ENCODE measurements around the gene PTPRD. TPM values are rescaled to one million over a fixed set of nuclear protein-coding genes. Genes with fewer than 3 reads are reported as not detected.

The PTPRD gene
- 10 to 100 TPM; 60.1 to 75.7 TPM for total RNA-seq

DNA sequence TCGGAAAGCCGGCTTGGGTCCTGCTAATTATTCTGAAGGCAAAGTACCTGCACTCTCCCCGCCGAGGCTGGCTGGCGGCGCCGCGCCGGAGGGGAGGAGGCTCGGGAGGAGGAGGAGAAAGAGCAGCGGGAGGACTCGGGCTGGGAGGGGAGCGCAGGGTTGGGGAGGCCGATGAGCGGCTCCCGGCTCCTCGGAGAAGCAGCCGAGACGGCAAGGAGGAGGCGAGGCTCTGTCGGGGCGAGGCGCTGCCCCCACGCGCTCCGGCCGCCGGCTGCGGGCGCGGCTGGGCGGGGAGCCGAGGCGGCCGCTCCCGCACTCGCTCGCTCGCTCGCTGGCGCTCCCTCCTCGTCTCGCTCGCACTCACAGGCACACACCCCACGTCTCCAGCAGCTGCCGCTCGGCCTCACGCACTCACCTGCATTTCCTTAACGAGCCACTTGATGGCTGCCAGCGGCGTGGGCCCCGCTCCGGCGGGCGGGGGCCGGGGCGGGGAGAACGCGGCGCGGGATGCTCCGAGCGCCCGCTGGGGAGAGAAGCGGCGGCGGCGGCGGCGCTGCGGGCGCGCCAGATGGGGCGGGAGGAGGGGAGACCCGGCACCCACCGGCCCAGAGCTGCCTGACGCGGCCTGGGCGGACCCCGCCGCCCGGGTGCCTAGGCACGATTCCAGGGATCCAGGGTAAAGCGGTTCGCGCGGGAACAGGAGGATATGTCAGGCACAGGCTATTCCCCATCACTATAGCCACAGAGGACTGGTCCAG lies at the start of gene PTPRD:
Gene PTPRD (minus strand): TSS at position 362 of the 758 bp plus-strand sequence.
- Histone ChIP-seq H3K4me3 (peak within 1 kb of the TSS; percentile 28), H3K27me3 (peaks cover 18% of the 10 kb centered on the region), H3K27ac (no peak within 1 kb of the TSS), H3K4me1 (no peaks in the 10 kb centered on the region), H3K9me3 (no peaks in the 10 kb centered on the region), H3K9ac (ENCODE audit: low read depth in 2 of 2, low read length in 2 of 2) (no peak within 1 kb of the TSS), H3K36me3 (no peaks in the 10 kb centered on the region)
- TF ChIP-seq, protein P1, sequence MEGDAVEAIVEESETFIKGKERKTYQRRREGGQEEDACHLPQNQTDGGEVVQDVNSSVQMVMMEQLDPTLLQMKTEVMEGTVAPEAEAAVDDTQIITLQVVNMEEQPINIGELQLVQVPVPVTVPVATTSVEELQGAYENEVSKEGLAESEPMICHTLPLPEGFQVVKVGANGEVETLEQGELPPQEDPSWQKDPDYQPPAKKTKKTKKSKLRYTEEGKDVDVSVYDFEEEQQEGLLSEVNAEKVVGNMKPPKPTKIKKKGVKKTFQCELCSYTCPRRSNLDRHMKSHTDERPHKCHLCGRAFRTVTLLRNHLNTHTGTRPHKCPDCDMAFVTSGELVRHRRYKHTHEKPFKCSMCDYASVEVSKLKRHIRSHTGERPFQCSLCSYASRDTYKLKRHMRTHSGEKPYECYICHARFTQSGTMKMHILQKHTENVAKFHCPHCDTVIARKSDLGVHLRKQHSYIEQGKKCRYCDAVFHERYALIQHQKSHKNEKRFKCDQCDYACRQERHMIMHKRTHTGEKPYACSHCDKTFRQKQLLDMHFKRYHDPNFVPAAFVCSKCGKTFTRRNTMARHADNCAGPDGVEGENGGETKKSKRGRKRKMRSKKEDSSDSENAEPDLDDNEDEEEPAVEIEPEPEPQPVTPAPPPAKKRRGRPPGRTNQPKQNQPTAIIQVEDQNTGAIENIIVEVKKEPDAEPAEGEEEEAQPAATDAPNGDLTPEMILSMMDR (IDR thresholded peaks at IDR 0.05), result no peak
- DNase-seq, result peak; percentile 38
- intact Hi-C loops (cut with DNase I), result no loop called here

DNA sequence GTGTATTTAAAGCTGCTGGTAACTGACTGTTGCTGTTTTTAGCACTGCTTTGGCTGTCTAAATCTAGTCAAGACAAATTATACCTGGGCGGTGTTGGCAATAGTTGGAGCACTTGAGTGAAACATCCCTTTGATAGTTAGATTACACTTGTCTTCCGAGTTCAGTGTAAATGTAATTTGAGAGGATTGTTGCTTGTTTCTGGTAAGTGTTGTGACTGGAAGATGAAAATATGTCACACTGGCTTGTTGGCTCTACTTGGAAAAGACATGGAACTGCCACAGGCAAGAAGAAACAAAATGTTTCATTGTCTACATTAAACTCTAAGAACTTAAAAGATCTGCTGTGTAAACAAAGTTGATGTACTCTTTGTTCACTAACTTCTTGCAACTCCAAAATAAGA lies 49.2 kb upstream of the PTPRD start:
- no peaks in the 10 kb centered on the region for H3K27me3 ChIP-seq
- no peak overlapping the region for H3K4me3 ChIP-seq
- H3K9me3 ChIP-seq, result no peaks in the 10 kb centered on the region
- intact Hi-C loops (cut with DNase I), result no loop called here
- no peaks in the 10 kb centered on the region for H3K4me1 ChIP-seq
- H3K27ac ChIP-seq, result no peak overlapping the region
- H3K36me3 ChIP-seq, result no peaks in the 10 kb centered on the region
- TF ChIP-seq, protein P1 (IDR thresholded peaks at IDR 0.05), result no peak
- no peak overlapping the region for H3K9ac ChIP-seq (ENCODE audit: low read depth in 2 of 2, low read length in 2 of 2)
- DNase-seq, result no peak

DNA sequence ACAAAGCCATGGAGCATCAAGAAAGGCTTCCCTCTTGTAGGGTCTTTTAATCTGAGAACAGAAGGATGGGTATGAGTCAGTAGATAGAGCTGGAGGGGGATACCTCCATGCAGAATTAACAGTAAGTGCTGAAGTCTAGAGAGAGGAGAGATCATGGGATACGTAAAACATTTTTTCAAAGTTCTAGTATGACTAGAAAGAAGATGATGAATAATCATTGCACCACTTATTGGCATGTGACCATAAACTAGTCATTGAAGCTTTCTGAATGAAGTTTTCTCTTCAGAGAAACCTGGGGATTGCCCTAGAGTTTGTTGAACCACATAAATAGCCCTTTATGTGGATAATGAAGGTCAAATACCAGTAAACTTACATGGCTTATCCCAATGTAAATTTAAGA lies 48.6 kb upstream of the PTPRD start:
- Histone ChIP-seq H3K9ac (ENCODE audit: low read depth in 2 of 2, low read length in 2 of 2) (no peak overlapping the region), H3K27ac (no peak overlapping the region), H3K4me3 (no peak overlapping the region), H3K36me3 (no peaks in the 10 kb centered on the region), H3K27me3 (no peaks in the 10 kb centered on the region), H3K9me3 (no peaks in the 10 kb centered on the region), H3K4me1 (no peaks in the 10 kb centered on the region)
- intact Hi-C loops (cut with DNase I), result no loop called here
- TF ChIP-seq, protein P1 (IDR thresholded peaks at IDR 0.05), result no peak
- DNase-seq, result no peak

DNA sequence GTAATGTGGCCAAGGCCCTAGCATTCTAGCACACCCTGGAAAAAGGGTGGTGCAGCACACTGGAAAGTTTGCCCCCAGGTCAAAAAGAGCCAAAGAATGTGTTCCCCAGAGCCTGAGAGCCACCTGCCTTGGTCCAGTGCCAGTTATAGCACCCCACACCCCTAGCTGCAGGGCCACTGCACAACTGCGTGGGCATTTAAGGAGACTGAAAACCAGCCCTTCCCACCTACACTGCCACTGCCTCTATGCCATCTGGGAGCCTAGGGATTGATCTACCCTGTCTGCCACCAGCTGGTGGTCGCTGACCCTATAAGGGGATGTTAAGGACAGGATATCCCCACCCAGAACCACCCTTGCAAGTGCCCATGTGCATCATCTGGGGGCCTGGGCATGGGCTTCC lies 38.2 kb upstream of the PTPRD start:
- no peak for DNase-seq
- intact Hi-C loops (cut with DNase I), result no loop called here
- H3K9ac ChIP-seq (ENCODE audit: low read depth in 2 of 2, low read length in 2 of 2), result no peak overlapping the region
- H3K4me1 ChIP-seq, result no peaks in the 10 kb centered on the region
- no peak overlapping the region for H3K27ac ChIP-seq
- no peaks in the 10 kb centered on the region for H3K9me3 ChIP-seq
- H3K36me3 ChIP-seq, result no peaks in the 10 kb centered on the region
- no peaks in the 10 kb centered on the region for H3K27me3 ChIP-seq
- H3K4me3 ChIP-seq, result no peak overlapping the region
- TF ChIP-seq, protein P1 (IDR thresholded peaks at IDR 0.05), result no peak

DNA sequence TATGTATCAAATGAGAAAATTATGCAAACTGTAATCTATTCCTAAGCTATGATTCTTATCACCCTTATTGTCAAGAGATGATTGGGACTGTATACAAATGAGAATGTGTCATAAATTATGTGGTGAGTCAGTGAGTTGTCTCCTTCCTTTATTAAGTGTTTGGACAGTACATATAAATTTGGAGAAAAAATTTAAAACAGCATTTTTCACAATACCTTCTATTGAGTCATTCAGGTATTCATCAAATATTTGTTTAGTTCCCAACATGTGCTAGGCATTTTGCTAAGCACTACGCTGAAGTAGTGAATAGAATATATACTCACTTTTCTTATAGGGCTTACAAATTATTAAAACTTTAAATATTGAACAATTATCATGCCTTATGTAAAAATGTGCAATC lies 36.3 kb upstream of the PTPRD start:
- no peaks in the 10 kb centered on the region for H3K27me3 ChIP-seq
- intact Hi-C loops (cut with DNase I), result no loop called here
- no peak overlapping the region for H3K27ac ChIP-seq
- no peak for DNase-seq
- H3K9ac ChIP-seq (ENCODE audit: low read depth in 2 of 2, low read length in 2 of 2), result no peak overlapping the region
- H3K36me3 ChIP-seq, result no peaks in the 10 kb centered on the region
- H3K9me3 ChIP-seq, result no peaks in the 10 kb centered on the region
- no peak overlapping the region for H3K4me3 ChIP-seq
- TF ChIP-seq, protein P1 (IDR thresholded peaks at IDR 0.05), result no peak
- no peaks in the 10 kb centered on the region for H3K4me1 ChIP-seq
